PC-3 (cell line): ENCODE data around the gene PAX4. TPM values are rescaled to one million over a fixed set of nuclear protein-coding genes. Genes with fewer than 3 reads are reported as not detected.

Experiments
- ATAC-seq: fragments of 200-7000 bp; cut with Tn5 transposase; 2 replicates; pipeline ENCODE4 v1.9.1; 2020; ENCODE audit warnings: mild to moderate bottlenecking, moderate library complexity
- BruUV-seq: library from RNA; stranded (reverse); fragments of 400-500 nt; replicated peaks from 2 replicates; lab custom pipeline; 2021; lab: Mats Ljungman, UMichigan
- CTCF ChIA-PET: fragments of 300-600 bp; sonication (Branson Sonifier 250); formaldehyde crosslinking; loops from one replicate; lab custom pipeline; 2022; ENCODE audit warnings: antibody characterized with exemption; lab: Charles Lee
- POLR2A ChIA-PET: fragments of 300-600 bp; sonication (Branson Sonifier 250); formaldehyde crosslinking; loops from one replicate; lab custom pipeline; 2022; ENCODE audit warnings: antibody characterized with exemption; ENCODE audit not compliant: unreplicated experiment; lab: Charles Lee
- DNase-seq: peaks from one replicate; pipeline ENCODE4 v3.0.0-alpha.2; 2015
- H2AFZ ChIP-seq: fragments of 300-600 bp; sonication (generic); 2 replicates; pipeline ENCODE4 v1.6.0; 2016; ENCODE audit warnings: antibody characterized with exemption, low read length
- H3F3A ChIP-seq: fragments of 300-600 bp; sonication (generic); one replicate; pipeline ENCODE4 v1.6.0; 2017; ENCODE audit warnings: antibody characterized with exemption, low read length, control low read depth, mild to moderate bottlenecking; ENCODE audit not compliant: unreplicated experiment
- H3K27ac ChIP-seq: fragments of 300-600 bp; sonication (generic); 2 replicates; pipeline ENCODE4 v1.5.1; 2016; ENCODE audit warnings: mild to moderate bottlenecking, low read length
- H3K27me3 ChIP-seq: fragments of 300-600 bp; sonication (generic); 2 replicates; pipeline ENCODE4 v1.6.1; 2016; ENCODE audit warnings: low read length, mixed read lengths
- H3K36me3 ChIP-seq: fragments of 300-600 bp; sonication (generic); 2 replicates; pipeline ENCODE4 v1.6.1; 2016; ENCODE audit warnings: low read depth, mixed run types, low read length, mixed read lengths
- H3K4me1 ChIP-seq: fragments of 300-600 bp; sonication (generic); 2 replicates; pipeline ENCODE4 v1.5.1; 2016; ENCODE audit warnings: low read length; ENCODE audit not compliant: insufficient read depth
- H3K4me2 ChIP-seq: fragments of 300-600 bp; sonication (generic); 2 replicates; pipeline ENCODE4 v1.6.0; 2016; ENCODE audit warnings: low read length
- H3K4me3 ChIP-seq: fragments of 300-600 bp; sonication (generic); 2 replicates; pipeline ENCODE4 v1.5.1; 2016; ENCODE audit warnings: mild to moderate bottlenecking, low read length, mixed read lengths
- H3K79me2 ChIP-seq: fragments of 300-600 bp; sonication (generic); 2 replicates; pipeline ENCODE4 v1.6.1; 2017; ENCODE audit warnings: low read length, mixed read lengths
- H3K9ac ChIP-seq: fragments of 300-600 bp; sonication (generic); 2 replicates; pipeline ENCODE4 v1.6.0; 2016; ENCODE audit warnings: mild to moderate bottlenecking, low read length
- H3K9me2 ChIP-seq: fragments of 300-600 bp; sonication (generic); replicated peaks from 2 replicates; pipeline ENCODE4 v1.6.1; 2016; ENCODE audit warnings: mixed run types, low read length, mixed read lengths
- H3K9me3 ChIP-seq: fragments of 300-600 bp; sonication (generic); 2 replicates; pipeline ENCODE4 v1.6.1; 2016; ENCODE audit warnings: low read length, mixed read lengths
- H4K20me1 ChIP-seq: fragments of 300-600 bp; sonication (generic); 2 replicates; pipeline ENCODE4 v1.6.1; 2016; ENCODE audit warnings: low read length, mixed read lengths
- CTCF ChIP-seq: fragments of 300-600 bp; sonication (generic); conservative IDR thresholded peaks from 2 replicates; pipeline ENCODE4 v1.5.1; 2017; ENCODE audit warnings: antibody characterized with exemption, low read depth, mild to moderate bottlenecking, low read length
- EZH2 ChIP-seq: fragments of 300-600 bp; sonication (generic); IDR thresholded peaks from one replicate; pipeline ENCODE4 v1.6.1; 2017; ENCODE audit warnings: antibody characterized with exemption, mild to moderate bottlenecking, low read length; ENCODE audit not compliant: unreplicated experiment
- EZH2phosphoT487 ChIP-seq: fragments of 300-600 bp; sonication (generic); IDR thresholded peaks from 2 replicates; pipeline ENCODE4 v1.6.1; 2018; ENCODE audit warnings: mild to moderate bottlenecking, antibody characterized with exemption, low read length, borderline replicate concordance
- intact Hi-C: fragments of 100-400 bp; cut with micrococcal nuclease; formaldehyde crosslinking; loops from 2 replicates; pipeline ENCODE4 v1.9.0; 2023
- total RNA-seq: library from RNA; depleted of rRNA; stranded (reverse); fragments of >200 nt; gene quantifications from 2 replicates; pipeline ENCODE4 v1.2.3, GENCODE V29; 2014

The PAX4 gene
- total RNA-seq, 1 experiment from 2014 or later: not detected

- intact Hi-C loops: loop anchor here (5.0 kb wide), 1 partner anchor 48 kb away; no protein-coding TSS in a partner anchor
- Histone ChIP-seq H2AFZ (no peak overlapping the region), H3K4me3 (no peak overlapping the region), H3K27me3 (no peaks in the 10 kb centered on the region), H3K9me2 (no peaks in the 10 kb centered on the region), H3K79me2 (peaks cover 5% of the 10 kb centered on the region), H3K27ac (no peak overlapping the region), H3F3A (no peaks in the 10 kb centered on the region), H3K9ac (no peak overlapping the region), H4K20me1 (0 out of 2 replicates have a peak, but pooled peaks cover 5% of the 10 kb centered on the region), H3K36me3 (peaks cover 10% of the 10 kb centered on the region), H3K9me3 (no peaks in the 10 kb centered on the region), H3K4me2 (no peak overlapping the region), H3K4me1 (peaks cover 1% of the 10 kb centered on the region)
- TF ChIP-seq CTCF (no peak), EZH2 (no peak), EZH2phosphoT487 (no peak)
- no TSS peak for BruUV-seq
- ChIA-PET CTCF (no interaction called here), POLR2A (no interaction called here)
- DNase-seq (no peak), ATAC-seq (no peak)
These were observed 23.5 kb downstream of the PAX4 start for GRCh38 chr7:127594490-127594889.

GRCh38 chr7:127592550-127592949 lies 25.4 kb downstream of the PAX4 start:
- ChIA-PET POLR2A (no interaction called here), CTCF (no interaction called here)
- Histone ChIP-seq H4K20me1 (0 out of 2 replicates have a peak, but pooled peaks cover 11% of the 10 kb centered on the region), H3K9ac (no peak overlapping the region), H3K9me3 (no peaks in the 10 kb centered on the region), H3K27me3 (no peaks in the 10 kb centered on the region), H3K4me1 (peaks cover 11% of the 10 kb centered on the region), H2AFZ (no peak overlapping the region), H3F3A (no peaks in the 10 kb centered on the region), H3K79me2 (peaks cover 17% of the 10 kb centered on the region), H3K4me2 (no peak overlapping the region), H3K36me3 (peaks cover 10% of the 10 kb centered on the region), H3K27ac (no peak overlapping the region), H3K9me2 (no peaks in the 10 kb centered on the region), H3K4me3 (no peak overlapping the region)
- no TSS peak for BruUV-seq
- intact Hi-C loops: loop anchor here (5.0 kb wide), 1 partner anchor 50 kb away; no protein-coding TSS in a partner anchor
- DNase-seq (no peak), ATAC-seq (no peak)
- TF ChIP-seq EZH2phosphoT487 (no peak), CTCF (no peak), EZH2 (no peak)

GRCh38 chr7:127591591-127591990 lies 26.4 kb downstream of the PAX4 start:
- no peak for ATAC-seq
- CTCF ChIA-PET: no interaction called here
- Histone ChIP-seq H3F3A (no peaks in the 10 kb centered on the region), H3K4me1 (peaks cover 11% of the 10 kb centered on the region), H3K36me3 (peaks cover 10% of the 10 kb centered on the region), H3K9ac (no peak overlapping the region), H3K4me2 (no peak overlapping the region), H3K4me3 (no peak overlapping the region), H2AFZ (no peak overlapping the region), H3K9me3 (no peaks in the 10 kb centered on the region), H3K27me3 (no peaks in the 10 kb centered on the region), H3K27ac (no peak overlapping the region), H4K20me1 (0 out of 2 replicates have a peak, but pooled peaks cover 11% of the 10 kb centered on the region), H3K79me2 (peaks cover 17% of the 10 kb centered on the region), H3K9me2 (no peaks in the 10 kb centered on the region)
- no peak for DNase-seq
- TF ChIP-seq CTCF (no peak), EZH2 (no peak), EZH2phosphoT487 (no peak)
- no TSS peak for BruUV-seq
- POLR2A ChIA-PET: no interaction called here
- intact Hi-C loops: loop anchor here (5.0 kb wide), 1 partner anchor 51 kb away; no protein-coding TSS in a partner anchor
